Right kidney (tissue), 1 donor: Measurements from ENCODE around the gene THRB.
"Not testable (repeated sequence)": the region's sequence is repeated elsewhere in the genome, so short reads cannot be mapped to it uniquely, and the experiment has no call there.

Experiments used
- DNase-seq: peaks from one replicate; pipeline ENCODE4 v3.0.0-alpha.2; 2016

The THRB gene

DNA sequence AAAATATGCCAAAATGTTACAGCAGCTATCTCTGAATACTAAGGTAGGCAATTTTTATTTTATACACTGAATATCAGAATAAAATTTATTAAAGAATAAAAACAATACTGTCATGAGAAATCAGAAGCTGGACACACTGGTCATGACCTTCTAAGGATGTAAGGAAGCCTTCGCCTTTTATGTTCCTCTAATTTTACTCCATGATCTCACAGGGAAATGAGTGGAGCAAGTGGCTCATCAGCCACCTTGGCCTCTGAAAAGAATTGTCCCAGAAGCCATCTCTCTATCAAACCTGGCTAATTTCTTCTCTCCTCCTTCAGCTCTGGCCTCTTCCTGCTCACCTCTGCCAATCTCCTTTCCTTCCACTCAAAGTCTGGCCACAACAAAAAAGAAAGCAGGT lies 48.6 kb downstream of the THRB start:
- DNase-seq, result no peak

DNA sequence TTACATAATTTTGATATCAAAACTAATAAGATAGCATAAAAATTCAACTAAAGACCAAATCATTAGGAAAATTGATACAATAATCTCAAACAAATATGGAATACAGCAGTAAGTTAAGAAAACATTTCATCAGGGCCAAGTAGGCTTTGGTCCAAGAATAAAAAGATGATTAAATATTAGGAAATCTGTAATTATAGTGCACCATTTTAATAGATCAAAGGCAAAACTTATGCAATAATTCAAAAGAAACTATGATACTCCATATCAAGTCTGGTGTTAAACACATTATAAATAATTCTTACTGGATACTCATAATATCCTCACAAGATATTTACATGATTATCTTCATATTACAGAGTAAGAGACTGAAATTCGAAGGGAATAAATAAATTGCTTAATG lies 51.2 kb downstream of the THRB start:
- DNase-seq, result no peak

DNA sequence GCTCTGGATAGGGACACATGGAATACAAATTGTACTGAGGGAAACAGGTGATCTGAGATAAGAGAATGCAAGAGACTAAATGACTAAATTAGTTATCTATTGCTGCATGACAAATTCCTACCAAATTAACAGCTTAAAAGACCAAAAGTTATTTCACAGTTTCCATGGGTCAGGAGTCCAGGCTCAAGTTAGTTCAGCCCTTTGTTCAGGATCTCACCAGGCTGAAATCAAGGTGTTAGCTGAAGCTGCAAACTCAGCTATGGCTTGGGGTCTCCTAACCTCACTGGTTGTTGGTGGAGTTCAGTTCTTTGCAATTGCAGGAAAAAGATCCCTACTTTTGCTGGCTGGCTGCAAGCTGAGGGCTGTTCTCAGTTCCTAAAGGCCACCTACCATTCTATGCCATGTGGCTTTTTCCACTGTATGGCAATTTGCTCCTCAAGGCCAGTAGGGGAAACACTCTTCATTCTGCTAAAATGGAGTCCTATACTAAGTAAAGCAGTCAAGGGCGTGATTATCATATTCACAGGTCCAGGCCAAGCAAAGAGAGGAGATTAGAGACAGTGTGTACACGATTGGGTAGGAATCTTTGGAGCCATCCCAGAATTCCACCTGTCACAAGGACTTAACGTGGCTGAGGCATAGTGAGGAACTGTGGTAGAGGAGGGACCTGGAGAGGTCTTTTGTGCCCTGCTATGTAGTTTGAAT lies 53.7 kb downstream of the THRB start:
- no peak for DNase-seq

- no peak for DNase-seq
These were observed 55.6 kb downstream of the THRB start for GRCh38 chr3:24439021-24439420.

GRCh38 chr3:24437326-24437725 lies 57.3 kb downstream of the THRB start:
- no peak for DNase-seq

DNA sequence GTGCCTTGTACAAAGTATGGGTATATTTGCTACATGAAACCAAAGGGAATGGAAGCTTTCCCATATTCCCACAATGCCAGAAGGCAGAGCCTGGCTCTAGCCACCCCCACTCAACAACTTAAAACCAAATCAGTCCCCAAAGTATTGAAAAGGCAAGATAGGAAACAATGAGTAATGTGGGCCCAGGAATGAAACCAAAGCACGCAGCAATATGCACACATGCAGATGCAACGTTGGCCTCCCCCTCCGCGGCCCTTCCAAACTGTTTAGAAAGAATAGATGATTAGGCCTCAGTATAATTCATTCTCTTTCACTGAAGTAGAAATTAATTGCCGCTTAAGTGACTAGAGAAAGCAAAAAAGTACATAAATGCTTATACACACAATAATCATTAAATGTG lies 59.1 kb downstream of the THRB start:
- no peak for DNase-seq

- DNase-seq, result no peak
These were observed 60.0 kb downstream of the THRB start for GRCh38 chr3:24434651-24435050.

- no peak for DNase-seq
These were observed 60.6 kb downstream of the THRB start for GRCh38 chr3:24433838-24434591.

DNA sequence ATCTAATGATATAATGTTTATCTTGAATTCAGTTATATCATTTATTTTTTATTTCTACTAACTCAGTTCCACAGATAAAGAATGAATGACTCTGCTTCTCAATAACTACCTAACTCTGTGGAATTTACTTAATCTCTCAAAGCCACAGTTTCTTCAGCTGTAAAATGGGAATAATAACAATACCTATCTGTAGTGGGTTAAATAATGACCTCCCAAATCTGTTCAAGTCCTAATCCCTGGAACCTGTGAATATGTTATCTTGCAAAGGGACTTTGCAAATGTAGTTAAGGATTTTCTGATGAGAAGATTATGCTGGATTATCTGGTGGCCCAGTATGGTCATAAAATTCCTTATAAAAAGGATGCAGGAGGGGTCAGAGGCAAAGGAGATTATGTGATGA lies 61.7 kb downstream of the THRB start:
- DNase-seq, result no peak

DNA sequence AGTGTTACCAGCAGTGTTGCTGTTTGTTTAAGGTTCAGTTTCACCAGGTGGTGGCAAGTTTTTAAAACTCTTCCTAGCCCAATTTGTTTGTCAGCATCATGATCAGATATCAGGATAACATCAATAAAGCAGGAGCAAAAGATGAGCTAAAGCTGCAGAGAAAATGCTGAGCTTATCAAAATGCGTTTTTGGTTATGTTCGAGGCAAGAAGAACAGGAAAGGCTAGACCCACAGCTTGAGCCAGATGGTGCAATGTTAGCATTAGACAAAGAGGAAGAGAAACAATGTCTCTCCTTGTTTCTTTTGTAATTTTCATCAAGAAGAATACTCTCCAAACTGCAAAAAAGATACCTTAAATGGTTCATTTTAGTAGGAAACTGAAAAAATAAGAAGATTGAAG lies 66.2 kb downstream of the THRB start:
- no peak for DNase-seq

DNA sequence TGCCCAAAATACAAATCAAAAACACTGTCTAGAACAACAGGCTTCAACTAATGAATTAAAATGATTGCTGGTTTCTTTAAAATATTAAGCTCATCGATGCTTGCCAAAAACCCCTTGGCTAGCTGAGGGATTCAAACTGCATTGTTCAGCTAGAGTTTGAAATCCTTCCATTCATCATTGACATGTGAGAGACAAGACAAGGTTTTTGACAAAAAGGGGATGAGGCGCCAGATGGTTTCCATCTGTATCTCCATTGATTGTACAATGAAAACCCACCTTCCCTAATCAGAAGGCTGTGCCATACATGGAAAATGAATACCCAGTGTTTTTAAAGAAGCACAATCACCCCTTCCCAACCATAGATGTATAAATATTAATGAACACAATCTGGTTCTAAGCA lies 67.8 kb downstream of the THRB start:
- DNase-seq, result no peak

- not testable (repeated sequence) for DNase-seq
These were observed 73.8 kb downstream of the THRB start for GRCh38 chr3:24420829-24421228.

DNA sequence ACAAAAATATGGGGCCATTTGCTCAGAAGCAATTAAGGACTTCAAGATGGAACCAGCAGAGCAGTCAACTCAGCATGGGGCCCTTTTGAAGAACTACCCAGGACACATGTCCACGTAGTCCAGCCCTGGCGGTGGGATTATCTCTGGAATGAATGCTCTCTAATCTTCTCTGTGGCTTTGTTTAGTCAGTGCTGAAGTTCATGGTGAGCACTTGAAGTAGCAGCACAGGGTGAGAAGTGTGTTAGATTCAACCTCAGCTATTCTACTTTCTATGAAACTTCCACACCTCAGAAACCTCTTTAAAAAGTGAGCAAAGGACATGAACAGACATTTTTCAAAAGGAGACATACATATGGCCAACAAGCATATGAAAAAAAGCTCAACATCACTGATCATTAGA lies 74.4 kb downstream of the THRB start:
- DNase-seq, result no peak

GRCh38 chr3:24419067-24419791 lies 75.4 kb downstream of the THRB start:
- no peak for DNase-seq

DNA sequence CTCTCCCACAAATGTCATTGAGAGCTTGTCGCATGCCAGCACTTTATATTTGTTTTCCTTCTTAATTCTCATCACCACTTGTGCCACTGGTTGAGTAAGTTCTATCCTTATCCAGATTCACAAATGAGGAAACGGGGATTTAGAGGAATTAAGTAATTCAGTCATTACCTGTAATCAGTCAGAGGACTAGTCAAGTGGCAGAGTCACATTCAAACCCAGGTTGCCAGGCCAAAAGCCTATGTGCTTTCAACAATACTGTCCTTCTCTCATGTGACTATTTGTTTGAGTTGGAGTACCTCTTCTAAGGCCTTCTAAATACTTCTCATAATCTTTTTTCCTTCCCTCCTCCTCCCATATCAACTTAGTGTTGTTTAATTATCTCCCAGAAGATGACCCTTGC lies 76.9 kb downstream of the THRB start:
- no peak for DNase-seq

GRCh38 chr3:24416224-24416623 lies 78.4 kb downstream of the THRB start:
- DNase-seq, result no peak

- no peak for DNase-seq
These were observed 78.8 kb downstream of the THRB start for GRCh38 chr3:24415824-24416223.

DNA sequence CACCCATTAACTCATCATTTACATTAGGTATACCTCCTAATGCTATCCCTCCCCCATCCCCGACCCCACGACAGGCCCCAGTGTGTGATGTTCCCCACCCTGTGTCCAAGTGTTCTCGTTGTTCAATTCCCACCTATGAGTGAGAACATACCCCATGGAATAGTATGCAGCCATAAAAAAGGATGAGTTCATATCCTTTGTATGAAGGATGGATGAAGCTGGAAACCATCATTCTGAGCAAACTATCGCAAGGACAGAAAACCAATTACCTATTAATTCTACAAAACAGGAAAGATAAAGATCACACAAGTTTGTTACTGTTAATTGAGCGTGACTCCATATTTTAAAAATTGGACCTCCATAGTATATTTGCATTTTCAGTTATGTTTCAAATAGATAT lies 81.0 kb downstream of the THRB start:
- not testable (repeated sequence) for DNase-seq

DNA sequence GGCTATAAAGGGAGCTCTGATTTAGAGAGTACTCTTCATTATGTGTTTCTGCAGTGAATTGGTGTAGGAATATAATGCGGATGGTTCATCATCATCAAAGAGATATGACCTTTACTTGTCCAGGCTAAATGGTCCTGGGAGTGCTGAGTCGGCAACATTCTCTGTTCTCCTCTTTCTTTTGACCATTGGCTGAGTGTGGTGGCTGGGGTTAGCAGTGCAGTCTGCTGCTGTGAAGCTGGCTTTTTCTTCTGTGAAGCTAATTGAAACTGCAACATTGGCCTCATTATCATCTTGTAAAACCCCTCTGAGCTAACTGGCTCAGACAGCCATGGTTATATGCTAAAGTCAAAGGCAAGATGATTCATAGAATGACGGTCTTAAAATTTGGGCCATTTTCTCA lies 83.8 kb downstream of the THRB start:
- no peak for DNase-seq

DNA sequence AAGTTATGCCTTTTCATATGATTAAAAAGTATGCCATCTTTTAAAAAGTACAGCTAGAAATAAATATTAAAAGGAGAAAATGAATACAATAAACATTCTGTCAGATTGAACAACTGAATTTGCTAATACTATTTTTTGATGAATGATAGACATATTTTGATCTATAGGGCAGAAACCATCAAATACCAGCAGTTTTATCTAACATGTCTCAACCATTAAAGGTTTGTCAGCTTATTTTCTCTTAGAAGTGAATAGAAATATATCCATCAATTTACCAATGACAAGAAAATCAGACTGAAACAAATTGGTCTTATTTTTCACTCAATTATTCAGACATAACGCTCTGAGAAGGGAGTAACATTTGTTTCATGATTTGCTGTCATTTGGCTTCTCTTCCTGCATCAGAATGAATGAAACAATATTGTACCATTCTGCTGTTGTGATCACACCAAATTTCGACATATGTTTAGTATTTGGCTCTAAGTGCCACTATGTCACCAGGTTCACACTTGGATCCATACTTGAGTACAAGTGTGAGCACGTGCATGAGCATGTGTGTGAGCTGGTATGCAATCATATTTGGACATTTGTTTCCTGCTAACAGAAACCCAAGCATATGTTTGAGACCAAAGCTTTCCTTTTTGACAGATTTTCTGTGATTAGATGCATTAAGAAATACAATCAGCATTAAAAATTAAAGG lies 86.5 kb downstream of the THRB start:
- no peak for DNase-seq

GRCh38 chr3:24406900-24407299 lies 87.8 kb downstream of the THRB start:
- DNase-seq, result no peak

DNA sequence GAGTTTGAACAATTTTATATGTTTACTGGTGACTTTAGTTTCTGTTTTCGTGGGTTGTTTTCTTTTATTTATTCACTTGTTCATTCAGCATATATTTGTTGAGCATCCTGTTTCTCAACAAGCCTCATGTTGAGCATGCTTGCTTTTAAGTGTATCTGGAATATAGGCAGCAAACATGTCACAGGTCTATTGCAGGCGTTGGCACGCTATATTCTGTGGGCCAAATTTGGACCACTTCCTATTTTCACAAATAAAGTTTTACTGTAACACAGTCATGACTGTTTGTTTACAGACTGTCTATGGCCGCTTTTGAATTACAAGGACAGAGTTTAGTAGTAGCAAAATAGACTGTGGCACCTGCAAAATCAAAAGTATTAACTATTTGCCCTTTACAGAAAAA lies 89.6 kb downstream of the THRB start:
- DNase-seq, result no peak

GRCh38 chr3:24401811-24402185 lies 92.9 kb downstream of the THRB start:
- DNase-seq, result no peak
